Stimulated activated CD4-positive, alpha-beta T cell treated with anti-CD3 and anti-CD28 coated beads, Interleukin-2, amount 100 ng/mL, for 24 hours (primary cell): ENCODE measurements around the gene DDR2.

ENCODE experiments used
- DNase-seq, 2 donors: peaks; one replicate each; pipeline ENCODE4 v3.0.0-alpha.2; 2020

Gene DDR2

GRCh38 chr1:162701286-162701685 is 69.0 kb downstream of the DDR2 start:
- no peak for DNase-seq

GRCh38 chr1:162702628-162703027 is 70.4 kb downstream of the DDR2 start:
- no peak for DNase-seq

- DNase-seq = no peak
Measured at GRCh38 chr1:162703708-162704107, 71.4 kb downstream of the DDR2 start.

- DNase-seq = no peak
Measured at GRCh38 chr1:162704673-162705424, 72.6 kb downstream of the DDR2 start.

GRCh38 chr1:162706003-162706402 is 73.7 kb downstream of the DDR2 start:
- DNase-seq = no peak

GRCh38 chr1:162706606-162707005 is 74.3 kb downstream of the DDR2 start:
- no peak for DNase-seq

- no peak for DNase-seq
Measured at GRCh38 chr1:162708286-162708685, 76.0 kb downstream of the DDR2 start.

GRCh38 chr1:162709132-162709860 is 77.0 kb downstream of the DDR2 start:
- DNase-seq = no peak

GRCh38 chr1:162709870-162710269 is 77.6 kb downstream of the DDR2 start:
- DNase-seq = no peak

- no peak for DNase-seq
Measured at GRCh38 chr1:162710345-162710744, 78.1 kb downstream of the DDR2 start.

GRCh38 chr1:162710780-162711465 is 78.7 kb downstream of the DDR2 start:
- DNase-seq = no peak

- no peak for DNase-seq
Measured at GRCh38 chr1:162712317-162713029, 80.2 kb downstream of the DDR2 start.

- no peak for DNase-seq
Measured at GRCh38 chr1:162716123-162716522, 83.9 kb downstream of the DDR2 start.

- no peak for DNase-seq
Measured at GRCh38 chr1:162716552-162716951, 84.3 kb downstream of the DDR2 start.

GRCh38 chr1:162717548-162718184 is 85.4 kb downstream of the DDR2 start:
- DNase-seq = no peak

- DNase-seq = no peak
Measured at GRCh38 chr1:162719678-162720077, 87.4 kb downstream of the DDR2 start.

- no peak for DNase-seq
Measured at GRCh38 chr1:162720996-162721395, 88.7 kb downstream of the DDR2 start.

GRCh38 chr1:162721471-162721870 is 89.2 kb downstream of the DDR2 start:
- DNase-seq = no peak

GRCh38 chr1:162722036-162722435 is 89.8 kb downstream of the DDR2 start:
- DNase-seq = no peak

- DNase-seq = no peak
Measured at GRCh38 chr1:162724583-162725120, 92.4 kb downstream of the DDR2 start.

- DNase-seq = no peak
Measured at GRCh38 chr1:162725301-162725837, 93.1 kb downstream of the DDR2 start.

GRCh38 chr1:162726555-162726954 is 94.3 kb downstream of the DDR2 start:
- peak in 1 of 2 donors; percentile 1 for DNase-seq
